ENCODE data around the gene TCEAL5.
"Not testable (repeated sequence)": the region's sequence is repeated elsewhere in the genome, so short reads cannot be mapped to it uniquely, and the experiment has no call there.

DNA sequence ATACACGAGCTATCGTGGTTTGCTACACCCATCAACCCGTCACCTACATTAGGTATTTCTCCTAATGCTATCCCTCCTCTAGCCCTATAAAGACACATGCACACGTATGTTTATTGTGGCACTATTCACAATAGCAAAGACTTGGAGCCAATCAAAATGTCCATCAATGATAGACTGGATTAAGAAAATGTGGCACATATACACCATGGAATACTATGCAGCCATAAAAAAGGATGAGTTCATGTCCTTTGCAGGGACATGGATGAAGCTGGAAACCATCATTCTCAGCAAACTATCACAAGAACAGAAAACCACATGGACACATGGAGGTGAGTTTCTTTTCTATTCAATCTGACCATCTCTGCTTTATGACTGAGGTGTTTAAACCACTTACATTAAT lies 29.1 kb upstream of the TCEAL5 start:
- TF ChIP-seq, protein P1, sequence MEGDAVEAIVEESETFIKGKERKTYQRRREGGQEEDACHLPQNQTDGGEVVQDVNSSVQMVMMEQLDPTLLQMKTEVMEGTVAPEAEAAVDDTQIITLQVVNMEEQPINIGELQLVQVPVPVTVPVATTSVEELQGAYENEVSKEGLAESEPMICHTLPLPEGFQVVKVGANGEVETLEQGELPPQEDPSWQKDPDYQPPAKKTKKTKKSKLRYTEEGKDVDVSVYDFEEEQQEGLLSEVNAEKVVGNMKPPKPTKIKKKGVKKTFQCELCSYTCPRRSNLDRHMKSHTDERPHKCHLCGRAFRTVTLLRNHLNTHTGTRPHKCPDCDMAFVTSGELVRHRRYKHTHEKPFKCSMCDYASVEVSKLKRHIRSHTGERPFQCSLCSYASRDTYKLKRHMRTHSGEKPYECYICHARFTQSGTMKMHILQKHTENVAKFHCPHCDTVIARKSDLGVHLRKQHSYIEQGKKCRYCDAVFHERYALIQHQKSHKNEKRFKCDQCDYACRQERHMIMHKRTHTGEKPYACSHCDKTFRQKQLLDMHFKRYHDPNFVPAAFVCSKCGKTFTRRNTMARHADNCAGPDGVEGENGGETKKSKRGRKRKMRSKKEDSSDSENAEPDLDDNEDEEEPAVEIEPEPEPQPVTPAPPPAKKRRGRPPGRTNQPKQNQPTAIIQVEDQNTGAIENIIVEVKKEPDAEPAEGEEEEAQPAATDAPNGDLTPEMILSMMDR (IDR thresholded peaks at IDR 0.05): not testable (repeated sequence)
- TF ChIP-seq POLR2A (IDR thresholded peaks at IDR 0.05): not testable (repeated sequence)
